WTC11 (cell line): ENCODE measurements around the gene AZIN2. TPM values are rescaled to one million over a fixed set of nuclear protein-coding genes. Genes with fewer than 3 reads are reported as not detected.

Source experiments
- ELF4 ChIP-seq: sonication (generic); formaldehyde crosslinking; IDR thresholded peaks from 2 replicates; pipeline ENCODE4 v1.8.1; 2022; ENCODE audit warnings: low read depth, mild to moderate bottlenecking, moderate library complexity, missing genetic modification reagents
- ETV6 ChIP-seq: sonication (generic); formaldehyde crosslinking; IDR thresholded peaks from 2 replicates; pipeline ENCODE4 v1.8.1; 2022; ENCODE audit warnings: mild to moderate bottlenecking, missing genetic modification reagents
- FOXK1 ChIP-seq: sonication (generic); formaldehyde crosslinking; IDR thresholded peaks from 2 replicates; pipeline ENCODE4 v1.8.0; 2022; ENCODE audit warnings: mild to moderate bottlenecking, moderate library complexity, missing genetic modification reagents
- KAT7 ChIP-seq: sonication (generic); formaldehyde crosslinking; IDR thresholded peaks from 2 replicates; pipeline ENCODE4 v1.8.1; 2023; ENCODE audit warnings: missing genetic modification reagents, mild to moderate bottlenecking, borderline replicate concordance
- total RNA-seq: library from RNA; stranded (reverse); gene quantifications from 3 replicates; pipeline ENCODE4 v1.2.3, GENCODE V29; 2021
- TF ChIP-seq, protein P1 (sequence below): sonication (generic); formaldehyde crosslinking; IDR thresholded peaks from 2 replicates; pipeline ENCODE4 v1.8.1; 2022; ENCODE audit warnings: missing genetic modification reagents, borderline replicate concordance
- TF ChIP-seq, protein P2 (sequence below): sonication (generic); formaldehyde crosslinking; IDR thresholded peaks from 2 replicates; pipeline ENCODE4 v1.8.0; 2023; ENCODE audit warnings: missing genetic modification reagents, mild to moderate bottlenecking, borderline replicate concordance
- TF ChIP-seq, protein P3 (sequence below): sonication (generic); formaldehyde crosslinking; IDR thresholded peaks from 2 replicates; pipeline ENCODE4 v1.8.0; 2023; ENCODE audit warnings: mild to moderate bottlenecking, missing genetic modification reagents
- TF ChIP-seq, protein P4 (sequence below): fragments of 200-600 bp; IDR thresholded peaks from 2 replicates; pipeline ENCODE4 v1.8.0; 2022; ENCODE audit warnings: antibody characterized with exemption
- TF ChIP-seq, protein P5 (sequence below): sonication (generic); formaldehyde crosslinking; IDR thresholded peaks from 2 replicates; pipeline ENCODE4 v1.8.0; 2022; ENCODE audit warnings: mild to moderate bottlenecking, missing genetic modification reagents
- TF ChIP-seq, protein P6 (sequence below): sonication (generic); formaldehyde crosslinking; IDR thresholded peaks from 2 replicates; pipeline ENCODE4 v1.8.1; 2023; ENCODE audit warnings: mild to moderate bottlenecking, missing genetic modification reagents, borderline replicate concordance

The AZIN2 gene
- total RNA-seq, 1 experiment from 2014 or later = 1.7 TPM

DNA sequence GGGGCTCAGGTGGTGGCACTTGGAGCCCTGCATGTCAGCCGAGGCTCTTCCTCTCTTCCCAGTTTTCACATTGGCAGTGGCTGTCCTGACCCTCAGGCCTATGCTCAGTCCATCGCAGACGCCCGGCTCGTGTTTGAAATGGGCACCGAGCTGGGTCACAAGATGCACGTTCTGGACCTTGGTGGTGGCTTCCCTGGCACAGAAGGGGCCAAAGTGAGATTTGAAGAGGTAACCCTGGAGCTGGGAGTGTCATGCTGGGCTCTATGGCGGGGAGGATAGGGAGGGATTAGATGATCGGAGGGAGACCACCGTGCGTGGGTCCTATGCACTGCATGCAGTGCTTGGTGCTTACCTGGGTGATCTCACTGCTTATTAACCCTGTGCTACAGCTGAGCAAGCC, 13.5 kb downstream of the AZIN2 start (continued):
- TF ChIP-seq, protein P1, sequence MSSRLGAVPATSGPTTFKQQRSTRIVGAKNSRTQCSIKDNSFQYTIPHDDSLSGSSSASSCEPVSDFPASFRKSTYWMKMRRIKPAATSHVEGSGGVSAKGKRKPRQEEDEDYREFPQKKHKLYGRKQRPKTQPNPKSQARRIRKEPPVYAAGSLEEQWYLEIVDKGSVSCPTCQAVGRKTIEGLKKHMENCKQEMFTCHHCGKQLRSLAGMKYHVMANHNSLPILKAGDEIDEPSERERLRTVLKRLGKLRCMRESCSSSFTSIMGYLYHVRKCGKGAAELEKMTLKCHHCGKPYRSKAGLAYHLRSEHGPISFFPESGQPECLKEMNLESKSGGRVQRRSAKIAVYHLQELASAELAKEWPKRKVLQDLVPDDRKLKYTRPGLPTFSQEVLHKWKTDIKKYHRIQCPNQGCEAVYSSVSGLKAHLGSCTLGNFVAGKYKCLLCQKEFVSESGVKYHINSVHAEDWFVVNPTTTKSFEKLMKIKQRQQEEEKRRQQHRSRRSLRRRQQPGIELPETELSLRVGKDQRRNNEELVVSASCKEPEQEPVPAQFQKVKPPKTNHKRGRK = no peak
- TF ChIP-seq, protein P2, sequence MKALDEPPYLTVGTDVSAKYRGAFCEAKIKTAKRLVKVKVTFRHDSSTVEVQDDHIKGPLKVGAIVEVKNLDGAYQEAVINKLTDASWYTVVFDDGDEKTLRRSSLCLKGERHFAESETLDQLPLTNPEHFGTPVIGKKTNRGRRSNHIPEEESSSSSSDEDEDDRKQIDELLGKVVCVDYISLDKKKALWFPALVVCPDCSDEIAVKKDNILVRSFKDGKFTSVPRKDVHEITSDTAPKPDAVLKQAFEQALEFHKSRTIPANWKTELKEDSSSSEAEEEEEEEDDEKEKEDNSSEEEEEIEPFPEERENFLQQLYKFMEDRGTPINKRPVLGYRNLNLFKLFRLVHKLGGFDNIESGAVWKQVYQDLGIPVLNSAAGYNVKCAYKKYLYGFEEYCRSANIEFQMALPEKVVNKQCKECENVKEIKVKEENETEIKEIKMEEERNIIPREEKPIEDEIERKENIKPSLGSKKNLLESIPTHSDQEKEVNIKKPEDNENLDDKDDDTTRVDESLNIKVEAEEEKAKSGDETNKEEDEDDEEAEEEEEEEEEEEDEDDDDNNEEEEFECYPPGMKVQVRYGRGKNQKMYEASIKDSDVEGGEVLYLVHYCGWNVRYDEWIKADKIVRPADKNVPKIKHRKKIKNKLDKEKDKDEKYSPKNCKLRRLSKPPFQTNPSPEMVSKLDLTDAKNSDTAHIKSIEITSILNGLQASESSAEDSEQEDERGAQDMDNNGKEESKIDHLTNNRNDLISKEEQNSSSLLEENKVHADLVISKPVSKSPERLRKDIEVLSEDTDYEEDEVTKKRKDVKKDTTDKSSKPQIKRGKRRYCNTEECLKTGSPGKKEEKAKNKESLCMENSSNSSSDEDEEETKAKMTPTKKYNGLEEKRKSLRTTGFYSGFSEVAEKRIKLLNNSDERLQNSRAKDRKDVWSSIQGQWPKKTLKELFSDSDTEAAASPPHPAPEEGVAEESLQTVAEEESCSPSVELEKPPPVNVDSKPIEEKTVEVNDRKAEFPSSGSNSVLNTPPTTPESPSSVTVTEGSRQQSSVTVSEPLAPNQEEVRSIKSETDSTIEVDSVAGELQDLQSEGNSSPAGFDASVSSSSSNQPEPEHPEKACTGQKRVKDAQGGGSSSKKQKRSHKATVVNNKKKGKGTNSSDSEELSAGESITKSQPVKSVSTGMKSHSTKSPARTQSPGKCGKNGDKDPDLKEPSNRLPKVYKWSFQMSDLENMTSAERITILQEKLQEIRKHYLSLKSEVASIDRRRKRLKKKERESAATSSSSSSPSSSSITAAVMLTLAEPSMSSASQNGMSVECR (CRISPR knock-in tag) = no peak
- TF ChIP-seq, protein P3, sequence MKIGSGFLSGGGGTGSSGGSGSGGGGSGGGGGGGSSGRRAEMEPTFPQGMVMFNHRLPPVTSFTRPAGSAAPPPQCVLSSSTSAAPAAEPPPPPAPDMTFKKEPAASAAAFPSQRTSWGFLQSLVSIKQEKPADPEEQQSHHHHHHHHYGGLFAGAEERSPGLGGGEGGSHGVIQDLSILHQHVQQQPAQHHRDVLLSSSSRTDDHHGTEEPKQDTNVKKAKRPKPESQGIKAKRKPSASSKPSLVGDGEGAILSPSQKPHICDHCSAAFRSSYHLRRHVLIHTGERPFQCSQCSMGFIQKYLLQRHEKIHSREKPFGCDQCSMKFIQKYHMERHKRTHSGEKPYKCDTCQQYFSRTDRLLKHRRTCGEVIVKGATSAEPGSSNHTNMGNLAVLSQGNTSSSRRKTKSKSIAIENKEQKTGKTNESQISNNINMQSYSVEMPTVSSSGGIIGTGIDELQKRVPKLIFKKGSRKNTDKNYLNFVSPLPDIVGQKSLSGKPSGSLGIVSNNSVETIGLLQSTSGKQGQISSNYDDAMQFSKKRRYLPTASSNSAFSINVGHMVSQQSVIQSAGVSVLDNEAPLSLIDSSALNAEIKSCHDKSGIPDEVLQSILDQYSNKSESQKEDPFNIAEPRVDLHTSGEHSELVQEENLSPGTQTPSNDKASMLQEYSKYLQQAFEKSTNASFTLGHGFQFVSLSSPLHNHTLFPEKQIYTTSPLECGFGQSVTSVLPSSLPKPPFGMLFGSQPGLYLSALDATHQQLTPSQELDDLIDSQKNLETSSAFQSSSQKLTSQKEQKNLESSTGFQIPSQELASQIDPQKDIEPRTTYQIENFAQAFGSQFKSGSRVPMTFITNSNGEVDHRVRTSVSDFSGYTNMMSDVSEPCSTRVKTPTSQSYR (CRISPR knock-in tag) = no peak
- TF ChIP-seq, protein P4, sequence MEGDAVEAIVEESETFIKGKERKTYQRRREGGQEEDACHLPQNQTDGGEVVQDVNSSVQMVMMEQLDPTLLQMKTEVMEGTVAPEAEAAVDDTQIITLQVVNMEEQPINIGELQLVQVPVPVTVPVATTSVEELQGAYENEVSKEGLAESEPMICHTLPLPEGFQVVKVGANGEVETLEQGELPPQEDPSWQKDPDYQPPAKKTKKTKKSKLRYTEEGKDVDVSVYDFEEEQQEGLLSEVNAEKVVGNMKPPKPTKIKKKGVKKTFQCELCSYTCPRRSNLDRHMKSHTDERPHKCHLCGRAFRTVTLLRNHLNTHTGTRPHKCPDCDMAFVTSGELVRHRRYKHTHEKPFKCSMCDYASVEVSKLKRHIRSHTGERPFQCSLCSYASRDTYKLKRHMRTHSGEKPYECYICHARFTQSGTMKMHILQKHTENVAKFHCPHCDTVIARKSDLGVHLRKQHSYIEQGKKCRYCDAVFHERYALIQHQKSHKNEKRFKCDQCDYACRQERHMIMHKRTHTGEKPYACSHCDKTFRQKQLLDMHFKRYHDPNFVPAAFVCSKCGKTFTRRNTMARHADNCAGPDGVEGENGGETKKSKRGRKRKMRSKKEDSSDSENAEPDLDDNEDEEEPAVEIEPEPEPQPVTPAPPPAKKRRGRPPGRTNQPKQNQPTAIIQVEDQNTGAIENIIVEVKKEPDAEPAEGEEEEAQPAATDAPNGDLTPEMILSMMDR = no peak
- TF ChIP-seq FOXK1 (CRISPR knock-in tag) (no peak), ELF4 (CRISPR knock-in tag) (no peak), KAT7 (CRISPR knock-in tag) (no peak), ETV6 (CRISPR knock-in tag) (no peak)
- TF ChIP-seq, protein P5, sequence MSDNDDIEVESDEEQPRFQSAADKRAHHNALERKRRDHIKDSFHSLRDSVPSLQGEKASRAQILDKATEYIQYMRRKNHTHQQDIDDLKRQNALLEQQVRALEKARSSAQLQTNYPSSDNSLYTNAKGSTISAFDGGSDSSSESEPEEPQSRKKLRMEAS = no peak
- TF ChIP-seq, protein P6, sequence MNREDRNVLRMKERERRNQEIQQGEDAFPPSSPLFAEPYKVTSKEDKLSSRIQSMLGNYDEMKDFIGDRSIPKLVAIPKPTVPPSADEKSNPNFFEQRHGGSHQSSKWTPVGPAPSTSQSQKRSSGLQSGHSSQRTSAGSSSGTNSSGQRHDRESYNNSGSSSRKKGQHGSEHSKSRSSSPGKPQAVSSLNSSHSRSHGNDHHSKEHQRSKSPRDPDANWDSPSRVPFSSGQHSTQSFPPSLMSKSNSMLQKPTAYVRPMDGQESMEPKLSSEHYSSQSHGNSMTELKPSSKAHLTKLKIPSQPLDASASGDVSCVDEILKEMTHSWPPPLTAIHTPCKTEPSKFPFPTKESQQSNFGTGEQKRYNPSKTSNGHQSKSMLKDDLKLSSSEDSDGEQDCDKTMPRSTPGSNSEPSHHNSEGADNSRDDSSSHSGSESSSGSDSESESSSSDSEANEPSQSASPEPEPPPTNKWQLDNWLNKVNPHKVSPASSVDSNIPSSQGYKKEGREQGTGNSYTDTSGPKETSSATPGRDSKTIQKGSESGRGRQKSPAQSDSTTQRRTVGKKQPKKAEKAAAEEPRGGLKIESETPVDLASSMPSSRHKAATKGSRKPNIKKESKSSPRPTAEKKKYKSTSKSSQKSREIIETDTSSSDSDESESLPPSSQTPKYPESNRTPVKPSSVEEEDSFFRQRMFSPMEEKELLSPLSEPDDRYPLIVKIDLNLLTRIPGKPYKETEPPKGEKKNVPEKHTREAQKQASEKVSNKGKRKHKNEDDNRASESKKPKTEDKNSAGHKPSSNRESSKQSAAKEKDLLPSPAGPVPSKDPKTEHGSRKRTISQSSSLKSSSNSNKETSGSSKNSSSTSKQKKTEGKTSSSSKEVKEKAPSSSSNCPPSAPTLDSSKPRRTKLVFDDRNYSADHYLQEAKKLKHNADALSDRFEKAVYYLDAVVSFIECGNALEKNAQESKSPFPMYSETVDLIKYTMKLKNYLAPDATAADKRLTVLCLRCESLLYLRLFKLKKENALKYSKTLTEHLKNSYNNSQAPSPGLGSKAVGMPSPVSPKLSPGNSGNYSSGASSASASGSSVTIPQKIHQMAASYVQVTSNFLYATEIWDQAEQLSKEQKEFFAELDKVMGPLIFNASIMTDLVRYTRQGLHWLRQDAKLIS (CRISPR knock-in tag) = no peak
